ENCODE results near the gene MRPL14.

Gene MRPL14

DNA sequence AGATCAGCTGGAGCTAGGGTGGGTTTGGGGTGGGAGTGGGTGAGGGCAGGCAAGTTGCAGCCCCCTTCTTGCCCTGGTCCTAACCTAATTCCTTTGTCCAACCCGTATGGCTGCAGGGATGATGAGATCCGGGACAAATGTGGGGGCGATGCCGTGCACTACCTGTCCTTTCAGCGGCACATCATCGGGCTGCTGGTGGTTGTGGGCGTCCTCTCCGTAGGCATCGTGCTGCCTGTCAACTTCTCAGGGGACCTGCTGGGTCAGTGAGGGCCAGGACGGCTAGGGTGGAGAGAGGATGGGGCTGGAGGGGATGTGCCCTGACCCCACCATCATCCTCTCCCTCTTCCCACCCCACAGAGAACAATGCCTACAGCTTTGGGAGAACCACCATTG, 12.1 kb upstream of the MRPL14 start:
- TF ChIP-seq ZNF274 (IDR thresholded peaks at IDR 0.05; ENCODE audit: low read depth, low read length) = no peak
- no peak overlapping the region for H3K4me3 ChIP-seq (ENCODE audit: low read length)

DNA sequence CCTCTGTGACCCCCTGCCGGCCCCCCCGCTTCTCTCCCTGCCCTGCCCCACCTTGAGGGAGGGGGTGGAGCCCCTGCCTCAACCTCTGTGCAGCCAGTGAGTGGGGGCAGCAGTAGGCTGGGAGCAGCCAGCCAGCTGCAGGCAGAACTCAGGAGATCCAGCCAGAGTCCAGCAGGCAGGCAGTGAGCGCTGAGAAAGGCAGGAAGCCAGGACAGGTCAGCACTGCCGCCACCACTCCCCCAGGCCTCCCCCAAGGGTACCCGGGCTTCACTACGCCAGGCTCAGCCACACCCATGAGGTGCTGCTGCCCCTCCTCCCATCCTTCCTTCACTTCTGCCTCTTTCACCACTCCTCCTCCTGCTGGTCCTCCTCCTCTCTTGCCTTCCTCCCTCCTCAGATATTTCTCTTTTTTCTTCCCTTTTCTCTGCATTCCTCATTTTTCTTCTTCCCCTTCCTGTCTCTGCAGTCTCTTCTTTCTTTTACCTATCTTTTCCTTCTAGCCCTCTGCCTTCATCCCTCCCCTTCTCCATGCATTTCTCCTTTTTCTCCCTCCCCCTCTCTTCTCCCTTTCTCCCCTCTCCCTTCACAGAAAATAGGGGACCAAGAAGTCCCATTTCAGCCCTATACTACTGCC, 11.6 kb upstream of the MRPL14 start:
- no peak for TF ChIP-seq ZNF274 (IDR thresholded peaks at IDR 0.05; ENCODE audit: low read depth, low read length)
- H3K4me3 ChIP-seq (ENCODE audit: low read length) = no peak overlapping the region

DNA sequence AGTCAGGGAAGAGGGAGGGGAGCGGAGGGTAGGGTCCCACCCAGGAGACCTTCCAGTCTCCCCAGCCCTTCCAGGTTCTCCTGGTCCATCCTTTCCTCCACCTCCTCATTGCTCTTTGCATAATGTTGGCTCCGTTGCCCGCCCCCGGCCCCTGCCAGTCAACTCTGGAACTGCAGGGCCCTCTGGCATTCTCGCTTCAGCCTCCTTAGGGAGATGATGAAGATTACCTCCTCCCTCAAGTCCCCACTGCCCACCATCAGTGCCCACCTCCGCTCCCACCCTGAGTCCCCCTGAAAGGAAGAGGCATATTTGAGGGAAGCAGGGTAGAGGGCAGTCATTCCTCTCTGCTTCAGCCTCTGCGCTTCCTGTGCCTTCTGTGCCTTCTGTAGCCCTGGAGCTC, 8.6 kb upstream of the MRPL14 start:
- H3K4me3 ChIP-seq (ENCODE audit: low read length) = no peak overlapping the region
- TF ChIP-seq ZNF274 (IDR thresholded peaks at IDR 0.05; ENCODE audit: low read depth, low read length) = no peak

DNA sequence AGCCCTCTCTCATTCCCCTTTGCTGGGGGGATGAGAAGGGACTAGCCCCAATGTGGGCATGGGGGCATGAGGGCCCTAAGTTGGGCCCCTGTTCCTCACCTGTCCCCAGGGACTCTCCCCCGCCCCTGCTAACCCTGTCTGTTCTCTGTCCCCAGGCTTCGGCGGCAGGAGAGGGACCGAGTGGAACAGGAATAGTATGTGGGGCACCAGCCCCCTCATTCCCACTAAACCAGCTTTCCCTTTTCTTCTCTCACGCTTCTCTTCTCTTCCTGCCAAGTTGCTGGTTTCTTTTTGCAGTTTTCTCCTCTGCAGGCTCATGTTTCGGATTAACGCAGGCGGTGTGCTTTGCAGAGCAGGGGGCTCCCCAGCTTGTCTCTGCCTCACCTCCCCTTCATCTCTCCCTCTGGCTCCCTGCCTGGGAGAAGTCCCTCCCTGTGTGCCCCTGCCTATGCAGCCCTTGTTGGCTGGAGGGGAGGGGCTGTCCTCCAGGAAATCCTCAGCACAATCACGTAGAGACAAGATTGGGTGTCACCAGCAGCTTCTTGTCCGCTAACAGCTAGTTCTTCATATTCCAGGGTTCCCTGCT, 8.0 kb upstream of the MRPL14 start:
- no peak overlapping the region for H3K4me3 ChIP-seq (ENCODE audit: low read length)
- no peak for TF ChIP-seq ZNF274 (IDR thresholded peaks at IDR 0.05; ENCODE audit: low read depth, low read length)

DNA sequence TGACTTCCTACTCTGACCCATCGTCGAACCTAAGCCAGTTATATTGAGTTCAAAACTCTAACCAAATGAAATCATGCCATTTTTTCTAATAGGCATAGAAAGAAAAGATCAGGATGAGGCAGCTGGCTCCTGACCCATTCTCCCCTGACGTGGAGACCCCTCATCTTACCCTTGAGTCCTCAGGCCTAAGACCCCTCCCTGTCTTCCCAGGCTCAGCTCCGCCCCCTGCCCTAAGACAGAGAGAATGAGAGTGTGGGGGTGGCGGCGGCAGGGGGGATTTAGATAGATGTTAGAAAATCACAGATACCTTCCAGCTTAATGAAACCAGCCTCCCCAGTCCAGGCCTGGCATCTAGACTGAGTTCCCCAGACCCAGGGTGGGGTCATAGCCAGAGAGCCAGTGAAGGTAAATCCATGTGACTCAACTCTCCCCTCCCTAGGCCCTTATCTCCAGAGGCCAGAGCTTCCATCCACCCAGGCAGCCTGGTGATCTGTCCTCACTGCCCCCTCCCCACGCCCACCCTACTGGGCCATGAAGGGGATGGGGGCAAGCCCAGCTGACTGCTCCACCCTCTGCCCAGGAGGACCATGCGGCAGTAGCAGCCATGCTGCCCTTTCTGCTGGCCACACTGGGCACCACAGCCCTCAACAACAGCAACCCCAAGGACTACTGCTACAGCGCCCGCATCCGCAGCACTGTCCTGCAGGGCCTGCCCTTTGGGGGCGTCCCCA, 6.9 kb upstream of the MRPL14 start:
- TF ChIP-seq ZNF274 (IDR thresholded peaks at IDR 0.05; ENCODE audit: low read depth, low read length) = no peak
- no peak overlapping the region for H3K4me3 ChIP-seq (ENCODE audit: low read length)

DNA sequence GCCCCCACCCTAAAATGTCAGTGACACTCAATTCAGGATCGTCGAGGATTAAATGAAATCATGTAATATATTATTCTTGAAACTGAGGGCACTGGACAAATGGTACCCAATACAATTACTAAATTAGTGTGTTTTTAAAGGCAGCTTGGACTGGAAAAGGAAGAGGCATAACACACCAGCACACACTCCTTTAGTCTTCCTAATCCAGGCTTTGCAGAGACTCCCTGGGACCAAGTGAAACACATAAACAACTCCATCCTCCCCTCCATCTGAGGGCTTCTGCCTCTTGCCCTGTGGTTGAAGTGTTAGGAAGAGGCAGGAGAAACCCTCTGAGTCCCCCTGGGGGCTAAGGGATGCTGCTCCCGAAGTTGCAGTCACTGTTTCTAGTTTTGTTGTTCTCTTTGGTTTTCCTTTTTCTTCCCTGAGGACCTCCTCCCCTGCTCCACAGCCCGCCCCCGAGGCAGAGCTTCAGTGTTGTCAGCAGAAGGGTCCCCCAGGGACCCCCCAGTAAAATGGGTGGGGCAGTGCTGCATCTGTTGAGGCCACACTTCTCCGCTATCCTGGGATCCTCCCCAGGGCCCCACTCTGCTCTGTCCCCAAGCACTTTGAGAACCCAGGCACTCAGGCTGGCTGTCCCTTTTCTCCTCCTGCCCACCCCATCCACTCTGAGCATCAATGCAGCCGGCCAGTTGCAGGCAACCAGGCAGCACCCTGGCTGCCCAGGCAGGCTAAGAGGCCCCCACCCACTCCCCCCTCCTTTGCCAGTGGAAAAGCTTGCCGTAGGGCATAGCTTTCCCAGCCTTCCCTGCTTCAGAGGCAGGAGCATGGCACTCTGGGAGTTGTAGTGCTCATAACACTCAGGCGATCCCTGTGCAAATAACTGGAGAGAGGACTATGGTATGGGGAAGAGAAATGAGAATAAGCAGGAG, 6.0 kb upstream of the MRPL14 start:
- no peak for TF ChIP-seq ZNF274 (IDR thresholded peaks at IDR 0.05; ENCODE audit: low read depth, low read length)
- H3K4me3 ChIP-seq (ENCODE audit: low read length) = no peak overlapping the region

DNA sequence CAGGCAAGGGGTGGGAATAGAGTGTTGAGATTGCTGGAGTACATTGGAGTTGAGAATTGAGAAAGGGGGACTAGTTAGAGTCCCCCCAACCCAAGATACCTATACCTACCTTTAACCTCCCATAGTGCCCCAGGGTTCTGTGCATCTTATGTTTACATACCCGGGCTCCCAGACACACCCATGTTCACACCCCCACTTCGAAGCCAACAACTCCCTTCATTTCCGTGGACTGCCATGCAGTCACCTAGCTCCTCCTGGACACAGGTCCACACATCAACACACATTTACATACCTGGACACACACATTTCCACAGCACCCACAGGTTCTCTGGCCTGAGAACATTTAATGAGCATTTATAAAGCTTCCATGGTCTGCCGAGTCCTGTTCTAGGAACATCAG, 5.2 kb upstream of the MRPL14 start:
- H3K4me3 ChIP-seq (ENCODE audit: low read length) = no peak overlapping the region
- no peak for TF ChIP-seq ZNF274 (IDR thresholded peaks at IDR 0.05; ENCODE audit: low read depth, low read length)

DNA sequence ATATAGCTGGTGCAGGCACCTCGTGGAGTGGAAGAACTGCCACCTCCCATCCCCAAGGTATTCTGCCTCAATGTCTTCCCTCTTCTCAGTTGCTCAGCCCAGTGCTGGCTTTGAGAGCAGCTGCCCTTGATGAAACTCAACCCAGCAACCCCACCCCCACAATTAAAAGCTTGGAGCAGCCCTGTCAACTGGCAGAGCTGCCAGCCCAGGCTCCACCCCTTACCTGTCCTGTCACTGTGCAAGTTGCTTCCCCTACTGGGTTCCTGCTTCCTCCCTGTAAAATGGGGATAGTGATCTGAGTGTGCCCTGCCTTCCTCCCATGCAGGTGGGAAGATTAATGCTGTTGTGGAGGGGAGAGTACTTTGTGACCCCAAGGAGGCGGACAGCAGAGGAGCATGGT, 4.6 kb upstream of the MRPL14 start:
- TF ChIP-seq ZNF274 (IDR thresholded peaks at IDR 0.05; ENCODE audit: low read depth, low read length) = no peak
- H3K4me3 ChIP-seq (ENCODE audit: low read length) = no peak overlapping the region

DNA sequence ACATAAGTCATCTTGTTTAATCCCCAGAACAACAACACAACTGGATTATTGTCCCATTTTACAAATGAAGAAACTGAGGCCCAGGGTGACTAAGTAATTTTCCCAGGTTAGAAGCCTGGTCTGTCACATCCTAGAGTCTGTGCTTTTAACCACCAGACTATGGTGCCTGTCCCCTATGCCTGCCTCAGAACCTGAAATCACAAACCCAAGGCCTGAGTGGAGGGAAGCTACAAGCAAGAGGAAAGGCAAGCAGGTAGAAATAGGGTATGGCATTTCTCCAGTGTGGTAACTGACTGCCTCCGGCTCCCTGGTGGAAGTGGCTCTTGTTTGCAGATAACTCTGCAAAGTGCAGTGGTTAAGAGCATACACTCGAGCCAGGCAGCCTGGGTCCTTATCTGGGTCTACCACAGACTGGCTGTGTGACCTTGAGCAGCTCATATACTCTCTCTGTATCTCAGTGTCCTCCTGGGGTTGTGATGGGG, 2.6 kb upstream of the MRPL14 start:
- no peak overlapping the region for H3K4me3 ChIP-seq (ENCODE audit: low read length)
- no peak for TF ChIP-seq ZNF274 (IDR thresholded peaks at IDR 0.05; ENCODE audit: low read depth, low read length)

DNA sequence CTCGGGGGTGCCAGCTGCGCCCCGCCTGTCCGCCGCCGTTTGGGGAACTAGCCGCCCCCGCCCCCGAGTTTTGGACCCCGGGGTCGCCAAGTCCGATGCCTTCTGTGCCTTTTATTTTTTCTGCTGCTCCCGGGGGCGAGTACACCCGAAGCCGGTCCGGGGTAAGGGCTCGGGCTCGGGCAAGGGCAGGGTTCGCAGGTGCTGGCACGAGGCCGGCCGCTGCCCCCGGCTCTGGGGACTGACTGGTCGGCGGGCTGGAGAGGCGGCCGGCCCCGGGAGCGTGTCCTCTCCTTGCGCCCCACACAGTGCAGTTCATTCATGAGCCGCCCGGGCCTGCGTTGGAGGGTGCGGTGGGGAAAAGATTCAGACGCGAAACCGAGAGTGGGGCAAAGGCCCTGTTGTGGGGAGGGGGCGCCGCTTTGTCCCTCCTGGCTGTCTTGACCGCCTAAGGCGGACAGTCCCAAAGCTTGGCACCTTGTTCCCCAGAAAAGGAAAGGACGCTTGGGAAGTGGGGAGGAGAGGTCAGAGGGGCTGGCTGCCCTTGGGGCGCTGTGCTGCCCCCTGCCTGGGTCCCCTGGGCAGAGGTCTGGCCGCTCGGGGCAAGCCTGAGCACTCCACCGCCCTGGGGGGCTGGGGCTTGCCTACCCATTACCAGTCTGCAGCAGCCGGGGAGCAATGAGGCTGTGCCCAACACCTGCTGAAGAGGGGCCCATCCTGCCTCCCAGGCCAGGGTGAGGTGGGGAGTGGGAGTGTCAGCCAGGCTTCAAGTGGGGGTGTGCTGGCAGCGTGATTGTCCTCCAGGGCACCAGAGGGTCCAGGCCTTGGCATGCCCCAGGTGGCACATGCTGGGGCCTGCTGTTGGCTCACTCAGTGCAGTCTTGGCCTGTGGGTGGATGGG, 1.0 kb upstream of the MRPL14 start:
- peak overlapping the region; percentile 91 for H3K4me3 ChIP-seq (ENCODE audit: low read length)
- no peak for TF ChIP-seq ZNF274 (IDR thresholded peaks at IDR 0.05; ENCODE audit: low read depth, low read length)

DNA sequence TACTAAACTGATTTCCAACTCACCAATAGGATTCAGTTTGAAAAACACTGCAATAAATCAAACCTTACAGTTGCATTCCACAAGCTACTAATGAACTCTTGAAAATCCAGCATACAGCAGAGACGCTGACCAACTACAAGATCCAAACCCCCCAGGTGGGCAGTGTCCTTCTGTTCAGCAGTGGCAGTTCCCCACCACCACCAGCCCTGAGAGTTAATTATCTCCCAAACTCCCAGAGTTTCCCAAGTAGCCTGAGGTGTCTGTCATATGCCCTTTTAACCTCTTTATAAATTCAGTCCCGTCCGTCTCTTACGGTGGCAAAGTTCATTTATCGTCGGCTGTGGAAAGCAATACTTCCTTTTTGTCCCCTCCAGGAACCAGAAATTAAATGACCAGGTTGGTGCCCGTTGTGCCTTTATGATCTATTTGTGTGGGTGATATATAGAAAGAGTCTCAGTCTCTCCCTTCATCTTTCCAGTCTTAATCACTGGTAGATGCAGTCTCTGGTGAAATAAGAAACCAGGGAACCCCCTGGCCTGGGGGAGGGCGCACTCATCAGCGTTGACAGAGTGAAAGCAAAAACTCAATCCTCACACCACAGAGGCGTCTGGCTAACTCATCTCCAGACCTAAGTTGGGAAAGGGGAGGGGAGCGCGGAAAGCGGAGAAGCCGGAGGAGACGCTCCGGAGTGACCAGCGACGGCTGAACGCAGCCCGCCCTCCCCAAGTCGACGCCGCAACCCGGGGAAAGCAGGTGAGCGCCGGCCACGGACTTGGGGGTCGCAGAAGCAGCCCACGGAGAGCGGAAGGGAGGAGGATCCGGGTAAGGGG, 717 bp downstream of the MRPL14 start:
- peak overlapping the region; percentile 98 for H3K4me3 ChIP-seq (ENCODE audit: low read length)
- no peak for TF ChIP-seq ZNF274 (IDR thresholded peaks at IDR 0.05; ENCODE audit: low read depth, low read length)

DNA sequence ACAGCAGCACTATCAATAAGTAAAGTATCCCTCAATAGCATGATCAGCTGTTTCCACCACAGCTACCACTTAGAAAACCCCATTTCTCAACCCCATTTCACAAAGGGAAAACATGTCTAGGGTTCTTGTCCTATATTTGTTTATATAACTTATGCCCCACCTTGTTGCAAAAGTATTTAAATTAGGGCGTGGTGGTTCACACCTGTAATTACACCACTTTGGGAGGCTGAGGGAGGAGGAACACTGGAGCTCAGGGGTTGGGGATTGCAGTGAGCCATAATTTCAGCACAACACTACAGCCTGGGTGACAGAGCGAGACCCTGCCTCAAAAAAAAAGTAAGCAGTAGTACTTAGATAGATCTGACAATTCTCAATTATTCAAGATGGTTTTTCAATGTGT, 3.7 kb downstream of the MRPL14 start:
- TF ChIP-seq ZNF274 (IDR thresholded peaks at IDR 0.05; ENCODE audit: low read depth, low read length) = no peak
- no peak overlapping the region; the same call in 1 of the 2 replicates for H3K4me3 ChIP-seq (ENCODE audit: low read length)

Measured in GM08714 (cell line).